Stimulated activated CD8-positive, alpha-beta memory T cell treated with anti-CD3 and anti-CD28 coated beads, Interleukin-12 subunit alpha, Interleukin-12 subunit beta, amount 100 ng/mL, for 24 hours (primary cell): ENCODE data around the gene TTC17.

ENCODE experiments used
- DNase-seq: peaks from one replicate; pipeline ENCODE4 v3.0.0-alpha.2; 2020; ENCODE audit errors: extremely low read depth

TTC17 gene

GRCh38 chr11:43541993-43542392 lies 183.3 kb downstream of the TTC17 start:
- DNase-seq: no peak

DNA sequence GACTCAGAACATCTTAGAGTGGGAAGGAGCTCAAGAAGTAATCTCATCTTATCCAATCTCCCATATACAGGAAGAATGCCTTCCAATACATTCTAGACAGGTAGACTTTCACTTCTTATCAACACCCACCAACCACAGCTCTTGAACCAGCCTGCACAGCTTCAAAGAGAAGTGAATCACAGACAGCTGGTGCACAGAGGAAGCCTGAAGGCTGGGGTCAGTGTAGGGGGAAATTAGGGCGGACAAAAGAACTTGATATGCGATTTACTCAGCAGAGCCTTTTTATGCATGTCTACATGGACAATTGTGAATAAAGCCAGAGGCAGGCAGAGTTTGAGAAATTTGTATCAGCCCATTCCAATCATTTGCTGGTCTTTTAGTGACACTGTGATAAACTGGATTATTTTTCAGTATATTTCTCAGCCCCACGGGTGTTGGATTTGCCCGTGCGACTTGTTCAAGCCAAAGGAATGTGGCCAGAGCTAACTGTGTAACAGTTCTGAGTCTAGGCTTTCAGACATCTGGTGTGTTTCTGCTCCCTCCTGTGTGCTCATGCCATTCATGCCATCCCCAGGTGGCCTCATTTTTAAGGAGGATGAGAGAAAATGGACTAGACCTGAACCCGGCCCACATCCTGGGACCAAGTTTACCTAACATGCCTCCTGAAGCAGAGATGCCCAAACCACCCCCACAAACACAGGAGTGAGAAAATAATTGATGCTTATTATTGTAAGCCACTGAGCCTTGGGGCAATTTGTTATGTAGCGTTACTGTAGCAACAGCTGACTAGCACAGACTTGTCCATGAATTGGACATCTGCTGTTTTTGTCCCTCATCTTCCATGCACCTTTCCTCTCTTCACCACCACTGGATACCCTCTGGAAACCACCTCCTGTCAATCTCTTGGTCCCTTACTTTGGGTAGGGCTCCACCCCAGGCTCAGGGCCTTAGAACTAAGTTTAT lies 184.3 kb downstream of the TTC17 start:
- DNase-seq: no peak
